ENCODE results near the gene PIGN. TPM values are rescaled to one million over a fixed set of nuclear protein-coding genes. Genes with fewer than 3 reads are reported as not detected.

PIGN gene
- total RNA-seq, 1 donor from 2014 or later = 27.6 TPM

DNA sequence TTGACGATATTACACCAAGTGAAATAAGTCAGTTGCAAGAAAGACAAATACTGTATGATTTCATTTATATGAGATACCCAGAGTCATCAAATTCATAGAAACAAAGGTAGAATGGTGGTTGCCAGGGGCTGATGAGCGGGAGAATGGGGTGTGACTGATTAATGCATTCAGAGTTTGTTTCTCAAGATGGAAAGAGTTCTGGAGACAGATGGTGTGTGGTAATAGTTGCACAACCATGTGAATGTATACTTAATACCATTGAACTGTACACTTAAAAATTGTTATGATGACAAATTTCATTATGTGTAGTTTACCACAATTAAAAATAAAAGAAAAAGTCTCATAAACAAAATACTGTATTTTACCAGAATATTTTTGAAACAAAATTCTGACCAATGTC is 117.3 kb downstream of the PIGN start:
- intact Hi-C loops (cut with micrococcal nuclease) = no loop called here

GRCh38 chr18:62066102-62066818 is 120.6 kb downstream of the PIGN start:
- intact Hi-C loops (cut with micrococcal nuclease) = no loop called here

DNA sequence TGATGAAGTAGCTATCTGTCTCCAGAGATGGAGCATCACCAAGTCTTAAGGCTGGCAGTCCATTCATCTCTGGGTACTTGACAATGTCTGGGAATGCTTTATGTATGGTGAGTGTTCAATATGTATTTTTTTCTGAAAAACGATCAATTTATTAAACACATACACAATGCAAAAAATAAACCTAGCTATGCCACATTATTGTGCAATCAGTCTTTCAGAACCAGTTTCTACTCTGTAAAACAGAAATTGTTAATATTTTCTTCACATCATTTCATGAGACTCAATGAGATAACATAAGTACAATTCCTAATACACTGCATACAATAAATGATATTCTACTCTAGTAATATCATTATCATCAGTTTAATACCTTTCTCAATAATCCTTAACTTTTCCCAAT is 122.5 kb downstream of the PIGN start:
- intact Hi-C loops (cut with micrococcal nuclease) = no loop called here

- intact Hi-C loops (cut with micrococcal nuclease) = no loop called here
These were observed 124.9 kb downstream of the PIGN start for GRCh38 chr18:62061821-62062478.

GRCh38 chr18:62060820-62061219 is 126.0 kb downstream of the PIGN start:
- intact Hi-C loops (cut with micrococcal nuclease) = no loop called here

DNA sequence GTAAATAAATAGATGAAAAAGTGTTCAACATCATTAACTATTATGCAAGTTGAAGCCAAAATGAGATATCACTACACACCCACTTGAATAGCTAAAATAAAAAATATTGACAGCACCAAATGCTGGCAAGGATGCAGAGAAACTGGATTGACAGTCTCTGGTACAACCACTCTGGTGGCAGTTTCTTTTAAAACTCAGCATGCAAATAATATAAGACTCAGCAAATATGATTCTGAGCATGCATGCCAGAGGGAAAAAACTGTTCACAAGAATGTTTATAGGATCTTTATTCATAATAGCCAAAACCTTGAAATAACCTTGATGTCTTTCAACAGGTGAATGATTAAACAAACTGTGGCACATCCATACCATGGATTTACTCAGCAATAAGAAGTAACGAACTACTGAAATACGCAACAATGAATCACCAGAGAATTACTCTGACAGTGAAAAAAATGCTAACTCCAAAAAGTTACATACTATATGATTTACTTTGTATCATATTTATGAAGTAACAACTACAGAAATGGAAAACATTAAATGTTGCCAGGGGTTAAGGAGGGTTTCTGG is 131.8 kb downstream of the PIGN start:
- intact Hi-C loops (cut with micrococcal nuclease) = no loop called here

GRCh38 chr18:62048279-62048678 is 138.6 kb downstream of the PIGN start:
- intact Hi-C loops (cut with micrococcal nuclease) = no loop called here

DNA sequence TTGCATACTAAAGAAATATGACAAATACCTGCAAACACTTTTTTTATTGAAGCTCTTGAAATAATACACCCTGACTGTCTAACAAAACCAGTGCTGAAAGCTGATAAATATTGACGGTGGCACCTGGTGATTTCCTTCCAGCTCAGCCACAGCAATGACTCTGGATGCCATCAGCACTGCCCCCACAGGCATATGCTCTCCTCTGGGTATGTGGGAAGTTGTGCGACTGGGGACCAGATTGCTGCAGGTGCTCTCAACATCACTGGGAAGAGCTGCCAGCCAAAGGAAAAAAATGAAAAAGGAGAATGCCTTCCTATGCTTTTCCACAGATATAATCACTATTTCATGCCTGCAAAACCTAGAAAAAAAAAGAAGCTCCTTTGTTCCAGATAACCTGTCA is 141.5 kb downstream of the PIGN start:
- intact Hi-C loops (cut with micrococcal nuclease) = no loop called here

- intact Hi-C loops (cut with micrococcal nuclease) = no loop called here
These were observed 142.3 kb downstream of the PIGN start for GRCh38 chr18:62044490-62045000.

DNA sequence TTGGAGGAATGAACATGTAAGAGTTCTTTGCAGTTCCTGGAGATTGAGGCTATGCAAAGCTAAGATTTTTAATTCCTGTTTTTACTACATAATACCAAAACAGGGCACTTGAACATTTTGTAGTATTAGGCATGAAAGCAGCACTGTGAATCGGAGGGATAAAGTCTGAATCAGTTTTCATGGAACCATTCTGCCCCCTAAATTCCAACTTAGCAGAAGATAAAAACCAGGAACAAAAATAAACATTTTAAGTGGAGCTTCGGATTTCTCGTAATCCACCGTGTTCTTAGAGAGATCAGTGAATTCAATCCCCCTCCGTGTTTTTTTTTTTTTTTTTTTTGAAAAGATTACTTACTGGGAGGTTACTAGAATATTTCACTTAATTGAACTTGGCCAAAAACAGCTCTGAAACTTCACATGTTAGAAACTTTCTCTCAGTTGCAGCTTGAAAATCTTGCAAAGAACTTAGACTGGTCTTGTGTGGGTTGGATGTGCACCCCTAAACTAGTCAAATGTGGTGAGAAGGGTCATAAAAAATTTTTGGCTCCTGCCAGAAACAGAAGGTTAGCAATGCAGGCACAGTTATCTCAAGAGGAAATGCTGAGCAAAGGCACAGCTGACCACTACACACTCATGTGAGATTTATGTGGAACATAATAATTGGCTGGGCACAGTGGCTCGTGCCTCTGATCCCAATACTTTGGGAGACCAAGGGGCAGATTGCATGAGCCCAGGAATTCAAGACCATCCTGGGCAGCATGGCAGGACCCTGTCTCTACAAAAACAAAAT is 148.7 kb downstream of the PIGN start:
- intact Hi-C loops (cut with micrococcal nuclease) = no loop called here

- intact Hi-C loops (cut with micrococcal nuclease) = no loop called here
These were observed 149.7 kb downstream of the PIGN start for GRCh38 chr18:62037012-62037742.

- intact Hi-C loops (cut with micrococcal nuclease) = loop anchor here (5.0 kb wide), 1 partner anchor 82 kb away; no protein-coding TSS in a partner anchor
These were observed 152.6 kb downstream of the PIGN start for GRCh38 chr18:62034286-62034685.

DNA sequence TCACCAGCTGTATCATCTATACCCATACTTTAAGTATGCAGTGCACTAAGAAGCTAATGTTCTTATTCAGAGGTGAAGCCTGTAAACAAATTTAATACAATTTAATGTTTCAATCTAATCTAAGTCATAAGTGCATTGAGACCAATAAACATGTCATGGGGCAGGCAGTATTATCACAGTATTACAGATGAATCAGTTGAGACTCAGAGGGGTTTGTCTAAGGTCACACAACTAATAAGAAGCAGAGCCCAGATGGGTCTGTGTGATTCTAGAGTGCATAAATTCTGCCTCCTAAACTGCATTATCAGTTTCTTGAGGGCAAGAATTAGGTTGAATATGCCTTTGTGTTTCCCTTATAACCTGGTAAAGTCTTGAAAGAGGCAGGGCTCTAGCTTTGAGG is 153.1 kb downstream of the PIGN start:
- intact Hi-C loops (cut with micrococcal nuclease) = loop anchor here (2.0 to 5.0 kb wide), 2 partner anchors 57 to 81 kb away; no protein-coding TSS in a partner anchor

GRCh38 chr18:62033207-62033606 is 153.6 kb downstream of the PIGN start:
- intact Hi-C loops (cut with micrococcal nuclease) = loop anchor here (2.0 to 5.0 kb wide), 2 partner anchors 56 to 81 kb away; no protein-coding TSS in a partner anchor

DNA sequence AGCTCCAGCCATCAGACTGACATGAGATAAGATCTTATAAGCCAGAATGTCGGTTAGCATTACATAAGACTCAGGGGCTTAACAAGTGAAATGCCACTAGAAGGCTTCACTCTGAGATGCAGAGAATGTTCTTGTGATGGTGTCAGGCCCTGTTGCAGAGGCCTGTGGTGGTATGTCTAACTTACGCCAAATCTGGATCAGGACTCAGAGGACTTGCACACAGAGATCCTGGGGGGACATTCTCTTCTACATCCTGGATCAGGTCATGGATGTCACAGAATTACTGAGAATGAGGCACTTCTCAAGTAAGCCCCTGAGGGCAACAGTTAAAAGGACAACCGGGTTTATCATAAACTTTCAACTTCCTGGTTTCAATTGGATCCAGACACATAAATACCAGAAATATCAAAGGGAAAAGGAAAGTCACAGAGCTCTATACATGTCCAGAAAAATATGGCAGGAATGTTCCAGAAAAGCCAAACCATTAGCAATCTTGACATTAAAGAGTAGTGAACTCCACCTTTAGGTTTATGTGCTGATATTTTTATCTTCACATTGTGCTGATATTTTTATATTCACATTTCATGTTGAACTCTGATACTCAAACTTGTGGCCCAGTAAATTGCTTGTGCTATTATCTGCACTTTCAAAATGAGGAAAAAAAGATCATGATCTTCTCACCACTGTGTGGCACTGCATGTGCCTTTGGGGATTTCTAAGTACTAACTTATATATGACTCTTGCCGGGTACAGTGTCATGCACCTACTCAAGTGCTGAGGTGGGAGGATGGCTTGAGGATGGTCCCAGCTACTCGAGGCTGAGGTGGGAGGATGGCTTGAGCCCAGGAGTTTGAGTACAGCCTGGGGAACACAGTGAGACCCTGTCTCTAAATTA is 156.5 kb downstream of the PIGN start:
- intact Hi-C loops (cut with micrococcal nuclease) = loop anchor here (5.0 kb wide), 1 partner anchor 78 kb away; no protein-coding TSS in a partner anchor

DNA sequence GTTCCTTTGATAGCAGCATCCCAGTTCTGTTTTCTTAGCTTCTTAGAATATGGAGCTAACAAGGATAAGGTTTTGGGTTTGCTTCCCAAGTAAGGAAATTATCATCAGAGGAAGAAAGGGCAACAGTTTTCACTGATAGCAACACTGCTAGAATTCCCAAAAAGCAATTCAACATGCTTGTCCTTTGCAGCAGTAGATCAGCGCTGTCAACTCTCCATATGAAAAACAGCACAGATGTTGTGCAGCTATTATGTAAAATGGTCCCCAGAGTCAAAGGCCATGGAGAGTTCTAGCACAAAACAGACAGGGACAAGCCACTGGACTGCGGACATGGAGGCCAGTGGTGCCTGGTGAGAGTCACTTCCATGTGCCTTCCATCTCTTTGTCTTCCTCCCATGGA is 158.1 kb downstream of the PIGN start:
- intact Hi-C loops (cut with micrococcal nuclease) = no loop called here

DNA sequence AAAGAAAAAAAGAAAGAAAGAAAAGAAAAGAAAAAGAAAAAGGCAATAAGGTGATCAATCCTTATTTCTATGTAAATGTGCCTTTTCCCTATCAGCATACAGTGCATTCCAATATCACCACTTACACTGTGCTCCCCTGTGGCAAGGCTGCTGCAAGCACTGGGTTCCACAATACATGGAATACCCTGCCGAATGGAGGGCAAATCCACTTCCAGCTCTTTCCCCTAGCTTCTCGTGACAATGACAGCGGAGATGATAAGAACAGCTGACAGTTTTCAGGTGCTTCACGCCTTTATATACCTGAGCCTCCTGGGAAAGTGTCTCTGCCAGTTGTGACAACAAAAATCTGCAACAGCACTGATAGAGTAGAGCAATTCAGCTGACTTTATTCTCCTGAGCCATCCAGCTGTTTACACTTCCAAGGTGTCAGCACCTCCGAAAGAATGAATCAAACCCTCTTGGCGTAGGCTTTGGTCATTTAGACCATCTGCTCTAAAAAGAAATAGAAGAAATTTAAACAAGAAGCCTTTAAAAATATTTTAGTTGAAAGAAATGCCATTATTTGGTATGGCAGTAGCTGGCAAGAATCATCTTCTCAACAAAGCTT is 158.8 kb downstream of the PIGN start:
- intact Hi-C loops (cut with micrococcal nuclease) = no loop called here

DNA sequence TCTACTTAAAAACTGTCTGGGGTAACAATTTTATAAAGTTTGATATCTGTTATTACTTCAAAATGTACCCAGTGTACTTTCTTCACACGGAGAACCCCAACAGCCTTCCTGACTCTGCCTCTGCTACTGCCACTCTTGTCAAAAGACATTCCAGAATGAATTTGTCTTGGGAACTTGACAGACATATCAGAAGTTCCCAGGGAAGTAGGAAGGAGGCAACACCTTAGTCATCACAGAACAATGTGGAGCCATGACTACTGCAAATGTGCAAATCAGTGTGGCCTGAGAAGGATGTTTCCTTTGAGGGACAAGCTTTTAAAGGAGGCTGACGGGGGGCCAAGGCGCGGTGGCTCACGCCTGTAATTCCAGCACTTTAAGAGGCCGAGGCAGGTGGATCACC is 160.3 kb downstream of the PIGN start:
- intact Hi-C loops (cut with micrococcal nuclease) = no loop called here

- intact Hi-C loops (cut with micrococcal nuclease) = no loop called here
These were observed 161.9 kb downstream of the PIGN start for GRCh38 chr18:62024983-62025382.

All from T-helper 2 cell treated with Interferon-gamma antibody and Interleukin-4, amounts not matched to agents 100 ng/mL and 5 ng/mL, for 36 hours (primary cell).